DND-41 (cell line): ENCODE results near the gene EHD1.

Experiments
- ATAC-seq: fragments of 200-7000 bp; cut with Tn5 transposase; 3 replicates; pipeline ENCODE4 v1.9.1; 2021; ENCODE audit warnings: low read depth; ENCODE audit not compliant: insufficient read depth
- DNase-seq: peaks from one replicate; pipeline ENCODE4 v3.0.0-alpha.2; 2020
- H2AFZ ChIP-seq: 2 replicates; pipeline ENCODE4 v1.6.0; 2012; ENCODE audit warnings: low read depth, low read length
- H3K27ac ChIP-seq: 2 replicates; pipeline ENCODE4 v1.5.1; 2012; ENCODE audit warnings: low read length, inconsistent platforms
- H3K27me3 ChIP-seq: fragments of 200-600 bp; sonication (generic); 2 replicates; pipeline ENCODE4 v1.6.0; 2012; ENCODE audit warnings: low read length, mild to moderate bottlenecking, inconsistent platforms; ENCODE audit not compliant: insufficient read depth, poor library complexity
- H3K36me3 ChIP-seq: 2 replicates; pipeline ENCODE4 v1.5.1; 2012; ENCODE audit warnings: low read length, inconsistent platforms; ENCODE audit not compliant: insufficient read depth
- H3K4me1 ChIP-seq: 2 replicates; pipeline ENCODE4 v1.5.1; 2012; ENCODE audit warnings: mild to moderate bottlenecking, low read length; ENCODE audit not compliant: insufficient read depth
- H3K4me2 ChIP-seq: 2 replicates; pipeline ENCODE4 v1.6.0; 2012; ENCODE audit warnings: mild to moderate bottlenecking, moderate library complexity, low read length, inconsistent platforms; ENCODE audit not compliant: insufficient read depth
- H3K4me3 ChIP-seq, 2 experiments: fragments of 200-600 bp in 1 of 2; shearing (Covaris generic) in 1 of 2; 2 replicates each; pipeline ENCODE4 v1.5.1; 2012 to 2016; ENCODE audit warnings: inconsistent platforms in 2 of 2, low read length in 2 of 2, mild to moderate bottlenecking in 2 of 2, low read depth in 1 of 2, moderate library complexity in 1 of 2
- H3K79me2 ChIP-seq: 2 replicates; pipeline ENCODE4 v1.6.0; 2012; ENCODE audit warnings: low read length, inconsistent platforms; ENCODE audit not compliant: insufficient read depth
- H3K9ac ChIP-seq: 2 replicates; pipeline ENCODE4 v1.6.0; 2012; ENCODE audit warnings: low read depth, mild to moderate bottlenecking, inconsistent platforms, low read length, moderate library complexity
- H3K9me3 ChIP-seq: 2 replicates; pipeline ENCODE4 v1.5.1; 2012; ENCODE audit warnings: low read length, moderate library complexity, mild to moderate bottlenecking, inconsistent platforms; ENCODE audit not compliant: insufficient read depth, severe bottlenecking
- H4K20me1 ChIP-seq: 2 replicates; pipeline ENCODE4 v1.6.0; 2012; ENCODE audit warnings: low read length; ENCODE audit not compliant: insufficient read depth
- EZH2 ChIP-seq: IDR thresholded peaks from 3 replicates; pipeline ENCODE4 v1.6.1; 2012; ENCODE audit warnings: borderline replicate concordance, low read depth, mild to moderate bottlenecking, moderate library complexity, low read length, inconsistent platforms; ENCODE audit not compliant: severe bottlenecking
- TF ChIP-seq, protein P1 (sequence below): IDR thresholded peaks from 2 replicates; pipeline ENCODE4 v1.5.1; 2012; ENCODE audit warnings: borderline replicate concordance, low read length, moderate library complexity, mild to moderate bottlenecking; ENCODE audit not compliant: poor library complexity, severe bottlenecking; ENCODE audit errors: extremely low read depth

Gene EHD1

GRCh38 chr11:64915376-64915887 lies 37.0 kb upstream of the EHD1 start:
- peak overlapping the region; percentile 75; the same call in 1 of the 2 replicates for H3K27ac ChIP-seq
- H3K4me2 ChIP-seq = peak overlapping the region; percentile 91
- peak overlapping the region; percentile 57 to 71; a peak in 3 of 4 replicates for H3K4me3 ChIP-seq
- H2AFZ ChIP-seq = no peak overlapping the region
- peaks cover 19% of the 10 kb centered on the region for H3K79me2 ChIP-seq
- TF ChIP-seq EZH2 = no peak
- TF ChIP-seq, protein P1, sequence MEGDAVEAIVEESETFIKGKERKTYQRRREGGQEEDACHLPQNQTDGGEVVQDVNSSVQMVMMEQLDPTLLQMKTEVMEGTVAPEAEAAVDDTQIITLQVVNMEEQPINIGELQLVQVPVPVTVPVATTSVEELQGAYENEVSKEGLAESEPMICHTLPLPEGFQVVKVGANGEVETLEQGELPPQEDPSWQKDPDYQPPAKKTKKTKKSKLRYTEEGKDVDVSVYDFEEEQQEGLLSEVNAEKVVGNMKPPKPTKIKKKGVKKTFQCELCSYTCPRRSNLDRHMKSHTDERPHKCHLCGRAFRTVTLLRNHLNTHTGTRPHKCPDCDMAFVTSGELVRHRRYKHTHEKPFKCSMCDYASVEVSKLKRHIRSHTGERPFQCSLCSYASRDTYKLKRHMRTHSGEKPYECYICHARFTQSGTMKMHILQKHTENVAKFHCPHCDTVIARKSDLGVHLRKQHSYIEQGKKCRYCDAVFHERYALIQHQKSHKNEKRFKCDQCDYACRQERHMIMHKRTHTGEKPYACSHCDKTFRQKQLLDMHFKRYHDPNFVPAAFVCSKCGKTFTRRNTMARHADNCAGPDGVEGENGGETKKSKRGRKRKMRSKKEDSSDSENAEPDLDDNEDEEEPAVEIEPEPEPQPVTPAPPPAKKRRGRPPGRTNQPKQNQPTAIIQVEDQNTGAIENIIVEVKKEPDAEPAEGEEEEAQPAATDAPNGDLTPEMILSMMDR = no peak
- peaks cover 32% of the 10 kb centered on the region for H3K4me1 ChIP-seq
- 0 out of 2 replicates have a peak, but pooled peaks cover 2% of the 10 kb centered on the region for H4K20me1 ChIP-seq
- no peaks in the 10 kb centered on the region for H3K27me3 ChIP-seq
- no peak for DNase-seq
- peaks cover 38% of the 10 kb centered on the region for H3K36me3 ChIP-seq
- peak overlapping the region; percentile 75 for H3K9ac ChIP-seq
- H3K9me3 ChIP-seq = no peaks in the 10 kb centered on the region
- no peak for ATAC-seq

GRCh38 chr11:64914123-64914522 lies 35.7 kb upstream of the EHD1 start:
- Histone ChIP-seq H3K36me3 (peaks cover 51% of the 10 kb centered on the region), H3K9me3 (no peaks in the 10 kb centered on the region), H3K9ac (no peak overlapping the region), H3K4me1 (peaks cover 32% of the 10 kb centered on the region), H3K79me2 (peaks cover 19% of the 10 kb centered on the region), H3K4me2 (no peak overlapping the region), H2AFZ (no peak overlapping the region), H3K27me3 (no peaks in the 10 kb centered on the region), H3K4me3 (no peak overlapping the region), H3K27ac (no peak overlapping the region), H4K20me1 (0 out of 2 replicates have a peak, but pooled peaks cover 2% of the 10 kb centered on the region)
- DNase-seq = no peak
- TF ChIP-seq, protein P1 = no peak
- TF ChIP-seq EZH2 = no peak
- no peak for ATAC-seq

- no peak overlapping the region for H3K27ac ChIP-seq
Observed at GRCh38 chr11:64913171-64913727, 34.8 kb upstream of the EHD1 start.

More at GRCh38 chr11:64913171-64913727, 34.8 kb upstream of the EHD1 start:
- H3K4me2 ChIP-seq = no peak overlapping the region
- no peak for DNase-seq
- TF ChIP-seq EZH2 = no peak
- TF ChIP-seq, protein P1 = no peak
- H3K4me3 ChIP-seq = no peak overlapping the region
- no peak overlapping the region for H3K9ac ChIP-seq
- 0 out of 2 replicates have a peak, but pooled peaks cover 2% of the 10 kb centered on the region for H4K20me1 ChIP-seq
- H3K4me1 ChIP-seq = peaks cover 26% of the 10 kb centered on the region
- peaks cover 19% of the 10 kb centered on the region for H3K79me2 ChIP-seq
- no peak overlapping the region for H2AFZ ChIP-seq
- H3K9me3 ChIP-seq = no peaks in the 10 kb centered on the region
- H3K36me3 ChIP-seq = peaks cover 58% of the 10 kb centered on the region
- H3K27me3 ChIP-seq = no peaks in the 10 kb centered on the region
- no peak for ATAC-seq
